Daoy (cell line): ENCODE measurements around the gene FOXR1. TPM values are rescaled to one million over a fixed set of nuclear protein-coding genes. Genes with fewer than 3 reads are reported as not detected.
"Not testable (repeated sequence)": the region's sequence is repeated elsewhere in the genome, so short reads cannot be mapped to it uniquely, and the experiment has no call there.

Experiments used
- DNase-seq: peaks from one replicate; pipeline ENCODE4 v3.0.0-alpha.2; 2015; ENCODE audit warnings: low read depth
- total RNA-seq: library from RNA; depleted of rRNA; stranded (reverse); fragments of >200 nt; shearing (Covaris generic); gene quantifications from 2 replicates; pipeline ENCODE4 v1.2.3, GENCODE V29; 2014

Gene FOXR1
- total RNA-seq, 1 experiment from 2014 or later, result not detected

DNA sequence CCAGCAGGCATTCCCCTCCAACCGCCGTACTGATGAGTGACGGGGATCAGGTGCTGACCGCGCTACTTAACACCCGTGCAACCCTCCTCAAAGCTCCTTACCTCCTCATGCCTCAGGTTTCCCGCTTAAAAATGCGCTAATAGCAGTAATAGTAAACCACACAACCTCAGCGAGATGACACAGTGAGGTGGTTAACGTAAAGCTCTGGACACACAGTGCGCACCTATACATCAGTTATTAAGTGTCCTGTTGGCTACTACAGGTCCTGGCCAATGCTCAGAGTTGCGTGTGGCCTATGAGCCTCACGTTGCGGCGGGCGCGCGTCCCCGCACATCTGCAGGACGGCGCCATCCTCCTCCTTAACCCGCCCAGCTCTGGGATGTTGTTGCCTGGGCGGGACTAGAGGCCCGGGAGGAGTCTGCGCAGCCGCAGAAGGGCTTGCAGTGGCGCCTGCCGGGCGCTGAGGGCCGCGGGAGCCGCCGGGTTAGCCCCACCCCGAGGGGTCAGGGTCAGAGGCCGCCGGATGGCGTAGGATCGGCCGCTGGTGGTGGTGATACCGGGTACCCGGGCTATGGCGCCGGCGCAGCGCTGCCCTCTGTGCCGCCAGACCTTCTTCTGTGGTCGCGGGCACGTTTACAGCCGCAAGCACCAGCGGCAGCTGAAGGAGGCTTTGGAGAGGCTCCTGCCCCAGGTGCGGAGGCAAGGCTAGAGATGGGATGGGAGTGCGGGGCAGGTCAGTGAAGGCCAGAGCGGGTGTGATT is 26.2 kb downstream of the FOXR1 start, which contains the start of gene CENATAC:
TSS of gene CENATAC (plus strand) at position 512 of the 761 bp plus-strand sequence. CDS start at position 572, 60 bp downstream.
- DNase-seq, result peak; percentile 88

DNA sequence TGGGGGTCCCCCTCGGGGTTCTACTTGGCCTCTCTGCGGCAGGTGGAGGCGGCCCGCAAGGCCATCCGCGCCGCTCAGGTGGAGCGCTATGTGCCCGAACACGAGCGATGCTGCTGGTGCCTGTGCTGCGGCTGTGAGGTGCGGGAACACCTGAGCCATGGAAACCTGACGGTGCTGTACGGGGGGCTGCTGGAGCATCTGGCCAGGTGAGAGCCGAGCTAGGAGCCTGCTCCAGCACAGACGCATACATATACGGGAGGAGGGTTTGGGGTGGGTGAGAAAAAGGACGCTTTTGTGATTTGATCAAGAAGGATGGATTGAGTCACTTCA is 26.8 kb downstream of the FOXR1 start:
- no peak for DNase-seq

DNA sequence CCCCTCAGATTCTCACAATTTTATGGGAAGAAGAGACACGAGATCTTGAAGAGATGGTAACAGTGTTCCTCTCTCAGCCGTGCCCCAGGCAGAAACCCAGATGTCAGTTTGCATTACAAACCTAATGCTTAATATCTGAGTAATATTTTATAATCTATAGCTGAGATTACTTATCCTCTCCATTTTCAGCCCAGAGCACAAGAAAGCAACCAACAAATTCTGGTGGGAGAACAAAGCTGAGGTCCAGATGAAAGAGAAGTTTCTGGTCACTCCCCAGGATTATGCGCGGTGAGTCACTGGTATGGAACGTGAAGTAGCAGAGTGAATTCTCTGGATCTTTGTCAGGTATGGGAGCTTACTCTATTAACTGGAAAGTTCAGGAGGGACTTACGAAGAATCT is 27.3 kb downstream of the FOXR1 start:
- peak; percentile 81 for DNase-seq

DNA sequence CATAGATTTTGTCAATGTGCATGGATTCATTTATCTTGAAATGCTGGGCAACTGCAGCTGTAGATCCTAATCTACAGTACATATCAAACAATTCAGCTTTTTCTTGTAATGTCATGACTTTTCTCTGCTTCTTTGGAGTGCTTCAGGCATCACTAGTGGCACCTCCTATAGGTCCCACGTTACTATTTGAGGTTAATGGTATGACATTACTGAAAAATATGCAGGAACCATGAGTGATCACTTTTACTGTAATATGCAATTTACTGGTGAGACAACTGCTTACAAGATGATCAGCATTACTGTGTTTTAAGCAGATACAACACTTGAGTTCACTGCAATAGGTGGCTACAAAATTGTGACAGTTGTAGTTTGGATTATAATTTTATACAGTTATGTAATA is 29.3 kb downstream of the FOXR1 start:
- DNase-seq, result no peak

DNA sequence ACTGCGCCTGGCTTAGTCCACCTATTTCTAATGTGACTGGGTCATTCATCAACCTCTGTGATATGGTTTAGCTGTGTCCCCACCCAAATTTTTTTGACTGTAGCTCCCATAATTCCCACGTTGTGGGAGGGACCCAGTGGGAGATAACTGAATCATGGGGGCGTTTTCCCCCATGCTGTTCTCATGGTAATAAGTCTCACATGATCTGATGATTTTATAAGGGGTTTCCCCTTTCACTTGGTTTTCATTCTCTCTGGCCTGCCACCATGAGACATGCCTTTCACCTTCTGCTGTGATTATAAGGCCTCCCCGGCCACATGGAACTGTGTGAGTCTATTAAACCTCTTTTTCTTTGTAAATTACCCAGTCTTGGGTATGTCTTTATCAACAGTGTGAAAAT is 35.1 kb downstream of the FOXR1 start:
- no peak for DNase-seq

DNA sequence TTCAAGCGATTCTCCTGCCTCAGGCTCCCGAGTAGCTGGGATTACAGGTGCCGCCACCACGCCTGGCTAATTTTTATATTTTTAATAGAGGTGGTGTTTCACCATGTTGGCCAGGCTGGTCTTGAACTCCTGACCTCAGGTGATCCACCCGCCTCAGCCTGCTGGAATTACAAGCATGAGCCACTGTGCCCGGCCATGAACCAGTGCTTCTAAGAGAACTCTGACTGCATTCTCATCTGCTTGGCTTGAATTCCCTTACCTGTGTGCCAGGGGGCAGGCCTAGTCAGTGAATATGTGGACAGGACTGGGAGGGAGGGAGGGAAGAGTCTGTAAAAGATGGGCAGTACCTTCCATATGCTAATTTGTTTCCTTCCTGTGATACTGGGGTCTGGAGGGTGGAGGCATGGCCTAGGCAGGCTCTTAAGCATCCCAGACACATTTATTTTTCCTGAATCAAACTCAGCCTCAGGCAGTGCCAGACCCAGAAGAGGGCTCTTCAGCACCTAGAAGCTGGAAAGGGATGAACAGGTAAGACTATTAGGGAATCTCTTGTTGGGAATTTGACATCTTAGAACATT is 40.0 kb downstream of the FOXR1 start:
- no peak for DNase-seq

DNA sequence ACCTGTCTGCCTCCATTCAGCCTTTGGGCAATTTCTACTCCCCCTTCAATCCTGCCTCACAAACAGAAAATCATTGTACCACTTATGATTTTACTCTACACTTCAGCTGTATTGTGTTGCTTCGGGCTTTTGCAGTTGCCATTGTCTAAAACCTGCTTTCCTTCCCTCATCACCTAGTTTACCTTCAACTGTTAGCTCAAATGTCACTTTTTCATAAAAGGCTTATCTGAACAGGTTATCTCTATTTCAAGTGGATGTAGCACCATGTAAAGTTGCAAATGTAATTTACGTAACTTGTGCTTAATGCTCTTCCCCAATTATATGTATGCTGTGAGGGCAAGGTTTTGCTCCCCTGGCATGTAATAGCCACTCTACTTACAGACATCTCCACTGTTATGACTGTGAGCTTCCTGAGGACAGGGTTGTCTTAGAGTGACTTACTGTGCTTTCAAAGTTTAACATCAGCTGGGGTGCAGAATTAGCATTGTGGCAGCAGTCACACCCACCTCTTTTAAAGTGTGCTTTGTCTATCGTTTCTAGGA is 41.1 kb downstream of the FOXR1 start:
- DNase-seq, result no peak

DNA sequence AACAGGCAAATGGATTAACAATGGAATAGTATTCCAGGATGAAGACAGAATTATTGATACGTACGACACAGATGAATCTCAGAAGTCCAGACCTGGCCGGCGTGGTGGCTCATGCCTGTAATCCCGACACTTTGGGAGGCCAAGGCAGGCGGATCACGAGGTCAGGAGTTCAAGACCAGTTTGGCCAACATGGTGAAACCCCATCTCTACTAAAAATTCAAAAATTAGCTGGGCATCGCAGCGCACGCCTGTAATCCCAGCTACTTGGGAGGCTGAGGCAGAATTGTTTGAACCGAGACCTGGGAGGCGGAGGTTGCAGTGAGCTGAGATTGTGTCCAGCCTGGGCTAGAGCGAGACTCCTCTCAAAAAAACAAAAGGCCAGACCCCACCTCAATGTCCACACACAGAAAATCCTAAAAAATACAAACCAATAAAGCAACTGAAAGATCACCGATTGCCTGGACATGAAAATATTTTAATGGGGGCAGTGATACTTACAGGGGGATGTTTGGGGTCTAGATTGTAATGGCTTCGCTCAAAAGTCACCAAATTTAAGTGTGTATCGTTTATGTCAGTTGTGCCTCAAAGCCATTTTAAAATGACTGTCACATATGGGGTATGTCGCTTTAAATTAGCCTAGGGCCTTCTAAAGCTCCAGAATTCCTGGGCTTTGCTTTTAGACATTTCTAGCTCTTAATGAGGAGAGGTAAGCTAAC is 42.8 kb downstream of the FOXR1 start:
- no peak for DNase-seq

DNA sequence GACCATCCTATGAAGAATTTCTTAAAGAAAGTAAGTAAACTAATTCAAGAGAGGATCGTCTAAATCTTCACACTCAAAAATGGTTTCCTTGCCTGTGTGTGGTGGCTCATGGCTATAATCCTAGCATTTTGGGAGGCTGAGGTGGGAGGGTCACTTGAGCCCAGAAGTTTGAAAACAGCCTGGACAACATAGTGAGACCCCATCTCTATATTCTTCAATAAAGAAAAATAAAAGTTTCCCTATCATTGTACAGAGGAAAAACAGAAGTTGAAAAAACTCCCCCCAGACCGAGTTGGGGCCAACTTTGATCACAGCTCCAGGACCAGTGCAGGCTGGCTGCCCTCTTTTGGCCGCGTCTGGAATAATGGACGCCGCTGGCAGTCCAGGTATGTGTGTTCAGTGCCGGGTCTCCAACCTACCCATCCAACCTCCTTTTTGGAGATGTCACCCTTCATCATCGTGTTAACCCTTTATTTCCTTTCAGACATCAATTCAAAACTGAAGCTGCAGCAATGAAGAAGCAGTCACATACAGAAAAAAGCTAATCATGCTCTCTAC is 43.6 kb downstream of the FOXR1 start:
- no peak for DNase-seq

DNA sequence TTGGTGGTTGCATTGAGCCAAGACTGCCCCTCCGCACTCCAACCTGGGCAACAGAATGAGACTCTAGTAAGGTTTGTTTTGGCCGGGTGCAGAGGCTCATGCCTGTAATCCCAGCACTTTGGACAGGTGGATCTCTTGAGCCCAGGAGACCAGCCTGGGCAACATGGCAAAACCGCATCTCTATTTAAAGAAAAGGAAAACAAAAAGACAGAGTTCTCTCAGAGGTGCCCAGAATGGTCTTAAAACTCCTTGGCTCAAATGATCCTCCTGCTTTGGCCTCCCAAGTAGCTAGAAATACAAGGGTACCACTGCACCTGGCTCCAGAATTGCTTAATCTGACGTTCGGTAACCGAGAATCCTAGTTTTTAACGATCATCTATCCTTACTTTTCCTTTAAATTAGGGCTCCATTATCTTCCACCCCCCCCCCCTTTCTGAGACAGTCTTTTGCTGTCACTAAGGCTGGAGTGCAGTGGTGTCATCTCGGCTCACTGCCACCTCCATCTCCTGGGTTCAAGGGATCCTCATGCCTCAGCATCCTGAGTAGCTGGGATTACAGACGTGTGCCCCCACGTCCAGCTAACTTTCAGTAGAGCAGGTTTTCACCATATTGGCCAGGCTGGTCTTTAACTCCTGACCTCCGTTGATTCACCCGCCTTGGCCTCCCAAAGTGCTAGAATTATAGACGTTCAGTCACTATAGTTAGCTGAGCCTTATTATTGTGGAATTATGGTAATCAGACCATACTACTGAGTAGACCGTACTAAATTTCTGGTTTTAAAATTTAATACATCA is 44.9 kb downstream of the FOXR1 start:
- DNase-seq, result no peak

DNA sequence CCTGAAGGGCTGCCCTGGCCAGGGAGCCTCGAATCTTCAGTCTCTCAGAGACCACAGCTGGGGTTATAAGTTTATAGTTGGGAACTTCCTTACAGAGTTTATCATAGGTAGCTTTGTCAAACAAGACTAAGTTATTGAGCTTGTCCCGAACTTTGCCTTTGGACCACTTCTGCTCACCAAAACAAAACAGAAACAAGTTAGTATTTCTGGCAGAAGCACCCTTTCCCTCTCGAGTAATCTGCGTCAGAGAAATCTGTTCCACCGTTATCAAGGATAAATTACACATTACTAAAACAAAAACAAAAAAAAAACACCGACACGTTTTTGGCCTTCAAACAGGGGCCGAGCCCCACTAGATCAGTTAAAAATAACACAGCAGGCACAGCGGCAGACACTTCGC is 45.8 kb downstream of the FOXR1 start:
- DNase-seq, result not testable (repeated sequence)

DNA sequence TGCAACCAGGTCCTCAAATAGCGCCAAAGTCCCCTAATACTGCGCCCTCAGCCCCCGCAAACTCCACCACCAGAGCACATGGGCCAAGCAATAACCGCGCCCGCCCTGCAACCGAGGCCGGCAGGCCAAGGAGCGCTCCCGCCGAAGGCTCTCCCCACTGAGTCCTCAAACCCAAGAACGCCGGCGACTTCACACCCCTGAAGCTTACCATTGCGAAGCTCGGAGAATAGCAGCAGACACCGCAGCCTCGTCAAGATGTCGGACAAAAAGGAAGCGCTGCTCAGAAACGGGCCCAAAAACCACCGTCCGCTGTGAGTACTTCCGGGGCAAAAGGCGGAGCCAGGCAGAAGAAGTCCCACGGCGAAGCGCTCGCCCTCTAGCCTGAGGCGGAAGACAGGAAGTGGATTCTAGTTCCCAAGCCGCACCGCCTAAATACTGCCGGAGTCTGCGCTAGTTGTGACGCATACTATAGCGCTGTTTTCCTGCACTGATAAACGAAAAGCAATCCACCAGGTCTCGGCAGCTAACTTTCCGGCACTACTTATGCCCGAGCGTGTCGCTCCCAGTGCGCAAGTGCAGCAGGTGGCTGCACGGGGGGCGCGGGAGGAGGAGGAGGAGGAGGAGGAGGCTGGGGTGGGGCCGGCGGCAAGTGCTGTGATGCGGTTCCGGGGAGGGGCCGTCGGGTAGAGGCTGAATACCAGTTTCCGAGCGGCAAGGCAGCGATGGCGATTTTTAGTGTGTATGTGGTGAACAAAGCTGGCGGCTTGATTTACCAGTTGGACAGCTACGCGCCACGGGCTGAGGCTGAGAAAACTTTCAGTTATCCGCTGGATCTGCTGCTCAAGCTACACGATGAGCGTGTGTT is 46.7 kb downstream of the FOXR1 start, which contains the start of the genes RPS25 and TRAPPC4:
TSS of gene RPS25 (minus strand) at position 270 of the 865 bp plus-strand sequence. CDS start at position 211, 59 bp downstream.
TSS of gene TRAPPC4 (plus strand) at position 693 of the 865 bp plus-strand sequence. CDS start at position 723, 30 bp downstream.
- peak; percentile 96 for DNase-seq

DNA sequence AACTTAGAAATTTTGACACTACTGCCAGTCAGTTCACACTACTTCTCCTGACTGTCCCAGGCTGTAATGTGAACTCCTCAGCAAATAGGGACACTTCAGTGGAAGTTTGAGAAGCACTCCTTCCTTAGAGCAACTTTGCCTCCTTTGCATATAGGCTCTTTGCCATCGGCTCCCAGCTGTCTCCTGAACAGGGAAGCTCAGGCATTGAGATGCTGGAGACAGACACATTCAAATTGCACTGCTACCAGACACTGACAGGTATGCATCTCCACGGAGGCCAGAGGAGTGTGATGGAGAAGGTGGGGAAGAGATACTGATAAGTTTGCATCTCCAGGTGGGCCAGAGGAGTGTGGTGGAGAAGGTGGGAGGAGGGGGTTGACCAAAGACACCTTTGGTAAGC is 48.4 kb downstream of the FOXR1 start:
- DNase-seq, result no peak

DNA sequence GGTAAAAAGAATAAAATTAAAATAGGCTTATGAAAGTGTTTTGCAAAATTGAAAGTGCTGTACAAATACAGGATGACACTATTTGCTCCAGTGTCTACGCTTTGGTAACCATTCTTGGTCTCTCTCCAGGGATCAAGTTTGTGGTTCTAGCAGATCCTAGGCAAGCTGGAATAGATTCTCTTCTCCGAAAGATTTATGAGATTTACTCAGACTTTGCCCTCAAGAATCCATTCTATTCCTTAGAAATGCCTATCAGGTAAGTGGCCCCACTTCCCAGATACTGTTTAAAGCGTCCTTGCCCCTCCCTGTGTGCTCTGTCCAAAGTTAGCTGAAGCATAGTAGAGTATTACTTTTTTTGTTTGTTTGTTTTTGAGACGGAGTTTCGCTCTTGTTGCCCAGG is 50.1 kb downstream of the FOXR1 start:
- DNase-seq, result no peak

DNA sequence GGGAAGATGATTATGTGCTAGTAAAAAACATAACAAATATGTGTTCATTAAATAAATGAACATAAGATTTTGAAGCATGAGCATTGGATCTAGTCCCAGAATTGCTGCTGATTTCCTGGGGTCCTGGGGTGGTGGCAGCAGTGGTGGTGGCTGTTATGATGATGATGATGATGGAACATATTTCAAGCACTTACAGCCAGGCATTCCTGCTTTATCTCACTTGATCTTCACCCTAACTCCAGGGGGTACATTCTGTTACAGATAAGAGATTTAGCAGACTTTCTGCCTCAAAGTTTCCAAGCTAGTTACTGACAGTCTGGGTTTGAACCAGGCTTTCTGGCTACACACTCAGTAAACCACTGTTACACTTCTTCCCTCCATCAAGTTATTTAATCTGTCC is 52.2 kb downstream of the FOXR1 start:
- no peak for DNase-seq

DNA sequence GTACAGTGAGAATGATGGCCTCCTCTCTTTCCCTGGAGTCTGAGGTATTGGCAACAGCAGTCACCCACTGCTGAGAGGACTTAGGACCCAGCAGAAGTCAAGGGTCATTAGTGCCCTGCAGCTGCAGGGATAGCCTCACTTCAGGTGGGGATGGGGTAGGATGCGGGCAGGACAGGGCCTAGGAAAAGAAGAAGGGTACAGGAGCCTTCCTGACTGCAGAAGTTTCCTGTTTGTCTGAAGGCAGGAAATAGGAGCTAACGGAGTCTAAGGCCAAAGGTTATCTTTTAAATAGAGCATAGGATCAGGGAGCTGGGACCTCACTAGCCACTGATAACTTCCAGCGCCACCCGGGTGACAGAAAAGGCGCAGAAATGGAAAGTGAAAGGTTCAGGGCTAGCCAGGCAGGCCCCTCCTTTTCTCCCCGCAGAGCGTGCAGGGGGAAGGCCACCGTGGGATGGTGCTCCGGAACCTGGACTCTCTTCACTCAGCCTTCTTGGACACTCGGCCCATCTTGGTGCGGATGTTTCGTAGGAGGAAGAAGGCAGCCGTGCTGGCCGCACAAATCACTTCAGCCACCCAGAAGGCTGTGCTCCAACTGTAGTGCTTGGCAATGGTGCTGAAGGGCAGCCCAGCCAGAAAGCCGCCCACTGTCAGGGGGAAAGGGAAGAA is 53.0 kb downstream of the FOXR1 start:
- DNase-seq, result no peak

DNA sequence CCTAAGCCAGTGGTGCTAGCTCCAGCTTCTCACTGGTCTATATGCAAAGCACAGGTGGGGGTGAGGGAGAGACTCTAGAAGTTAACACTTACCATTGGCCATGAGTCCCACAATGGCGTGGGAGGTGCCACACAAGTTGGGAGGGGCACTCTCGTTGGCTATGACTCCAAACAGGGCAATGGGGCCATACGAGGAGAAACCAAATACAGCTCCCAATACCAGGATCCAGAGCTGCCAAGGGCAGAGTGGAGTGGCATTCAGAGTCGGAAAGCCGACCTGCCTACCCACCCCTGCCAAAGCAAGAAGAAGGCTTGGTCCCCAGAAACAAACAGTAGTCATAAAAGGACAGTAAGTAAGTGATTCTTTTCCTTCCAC is 53.5 kb downstream of the FOXR1 start:
- no peak for DNase-seq

DNA sequence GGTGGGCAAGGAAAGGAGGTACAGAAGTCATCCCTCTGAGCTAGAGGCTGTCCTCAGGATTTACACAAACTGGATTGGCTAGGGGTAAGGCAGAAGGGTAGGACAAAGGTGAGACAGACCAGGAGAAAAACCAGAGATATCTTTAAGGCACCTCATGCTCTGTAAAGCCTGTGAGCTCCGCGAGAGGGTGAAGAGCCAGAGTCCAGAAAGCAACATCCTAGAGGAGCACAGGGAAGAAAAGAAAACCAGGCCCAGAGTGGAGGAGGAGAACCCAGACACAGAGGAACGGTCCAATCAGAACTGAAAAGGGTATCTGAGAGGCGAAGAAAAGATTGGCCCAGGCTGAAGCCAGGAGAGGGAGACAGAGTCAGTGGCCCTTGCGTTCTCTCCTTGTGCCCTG is 54.0 kb downstream of the FOXR1 start:
- no peak for DNase-seq

DNA sequence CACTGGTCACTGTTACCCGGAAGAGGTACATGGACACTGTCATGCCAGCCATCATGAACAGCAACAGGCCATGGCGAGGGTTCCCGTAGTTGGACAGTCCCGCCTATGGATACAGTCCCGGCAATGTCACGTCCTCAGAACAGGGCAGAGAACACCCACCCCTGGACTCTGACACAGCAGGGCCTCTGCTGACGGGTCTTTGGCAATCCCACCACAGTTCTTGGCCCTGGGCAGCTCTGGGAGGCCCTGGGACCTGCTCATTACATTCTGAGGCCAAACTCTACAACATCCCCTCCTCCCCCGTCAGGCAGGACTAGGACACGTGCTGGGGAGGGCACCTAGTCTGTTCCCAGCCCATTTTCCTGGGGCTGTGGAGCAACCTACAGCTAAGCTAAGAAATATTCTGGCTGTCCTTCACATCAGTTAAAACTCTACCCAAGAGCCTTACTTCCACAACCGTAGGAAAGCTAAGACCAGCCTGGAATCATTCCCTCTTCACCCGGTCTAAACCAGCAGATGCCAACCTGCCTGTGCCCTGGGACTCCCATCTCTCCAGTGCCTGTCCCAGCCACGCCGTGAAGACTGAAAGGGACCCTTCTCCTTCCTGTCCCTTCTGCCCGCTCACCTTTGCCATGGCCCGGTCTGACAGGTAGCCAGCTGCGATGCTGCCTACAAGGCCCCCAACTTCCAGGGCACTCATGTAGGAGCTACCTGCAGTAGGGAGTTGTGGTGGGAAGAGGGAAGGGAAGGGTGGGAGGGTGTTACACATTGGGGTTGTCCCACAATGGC is 54.6 kb downstream of the FOXR1 start:
- DNase-seq, result no peak
